Measurements from ENCODE around the gene INHBB. TPM values are rescaled to one million over a fixed set of nuclear protein-coding genes. Genes with fewer than 3 reads are reported as not detected.
A peak's percentile ranks its signal among the peaks of the same experiment; 100 is the strongest.
"Not testable (repeated sequence)": the region's sequence is repeated elsewhere in the genome, so short reads cannot be mapped to it uniquely, and the experiment has no call there.

INHBB gene
- total RNA-seq, result 5.0 TPM

GRCh38 chr2:120346026-120346666, at the start of gene INHBB:
INHBB (plus strand) TSS chr2:120346136; CDS start chr2:120346189, 53 bp downstream.
- no peak for DNase-seq

GRCh38 chr2:120298173-120298835, 47.6 kb upstream of the INHBB start:
- no peak for DNase-seq

- DNase-seq, result no peak
Observed at GRCh38 chr2:120299004-120299403, 46.9 kb upstream of the INHBB start.

GRCh38 chr2:120299561-120299960, 46.4 kb upstream of the INHBB start:
- no peak for DNase-seq

GRCh38 chr2:120300385-120300784, 45.6 kb upstream of the INHBB start:
- no peak for DNase-seq

- no peak for DNase-seq
Observed at GRCh38 chr2:120301284-120301683, 44.7 kb upstream of the INHBB start.

- no peak for DNase-seq
Observed at GRCh38 chr2:120302301-120302700, 43.6 kb upstream of the INHBB start.

GRCh38 chr2:120303177-120303576, 42.8 kb upstream of the INHBB start:
- DNase-seq, result no peak

GRCh38 chr2:120305296-120305695, 40.6 kb upstream of the INHBB start:
- DNase-seq, result no peak

GRCh38 chr2:120305937-120306490, 39.9 kb upstream of the INHBB start:
- no peak for DNase-seq

GRCh38 chr2:120307482-120307881, 38.5 kb upstream of the INHBB start:
- DNase-seq, result no peak

GRCh38 chr2:120308038-120308910, 37.7 kb upstream of the INHBB start:
- no peak for DNase-seq

GRCh38 chr2:120310136-120310535, 35.8 kb upstream of the INHBB start:
- no peak for DNase-seq

GRCh38 chr2:120310841-120311240, 35.1 kb upstream of the INHBB start:
- DNase-seq, result not testable (repeated sequence)

- DNase-seq, result no peak
Observed at GRCh38 chr2:120312076-120312475, 33.9 kb upstream of the INHBB start.

GRCh38 chr2:120312860-120313694, 32.9 kb upstream of the INHBB start:
- DNase-seq, result peak; percentile 77

GRCh38 chr2:120313695-120314615, 32.0 kb upstream of the INHBB start:
- DNase-seq, result no peak

- DNase-seq, result no peak
Observed at GRCh38 chr2:120314690-120315366, 31.1 kb upstream of the INHBB start.

- no peak for DNase-seq
Observed at GRCh38 chr2:120315367-120316033, 30.4 kb upstream of the INHBB start.

GRCh38 chr2:120316071-120316470, 29.9 kb upstream of the INHBB start:
- DNase-seq, result no peak
